MCF 10A (cell line): ENCODE results near the gene STOX2. TPM values are rescaled to one million over a fixed set of nuclear protein-coding genes. Genes with fewer than 3 reads are reported as not detected.

Experiments
- BruUV-seq: library from RNA; stranded (reverse); fragments of 400-500 nt; replicated peaks from 2 replicates; lab custom pipeline; 2021; lab: Mats Ljungman, UMichigan
- CTCF ChIA-PET: fragments of 300-600 bp; sonication (Branson Sonifier 250); formaldehyde crosslinking; extraction: SDS; loops from one replicate; lab custom pipeline; 2021; ENCODE audit warnings: antibody characterized with exemption, inconsistent platforms; lab: Yijun Ruan, JAX
- POLR2A ChIA-PET: fragments of 300-600, 350-650 bp; sonication (Branson Sonifier 250); formaldehyde crosslinking; extraction: SDS; loops from one replicate; lab custom pipeline; 2020; ENCODE audit warnings: antibody characterized with exemption, inconsistent platforms; lab: Yijun Ruan, JAX
- DNase-seq: peaks from one replicate; pipeline ENCODE4 v3.0.0-alpha.2; 2018; ENCODE audit not compliant: unreplicated experiment
- H3K27ac Mint-ChIP-seq: one replicate; pipeline ENCODE4 v1.8.0; 2022; ENCODE audit warnings: mild to moderate bottlenecking, low read depth, mixed read lengths; ENCODE audit not compliant: unreplicated experiment
- H3K27me3 Mint-ChIP-seq: one replicate; pipeline ENCODE4 v1.8.0; 2022; ENCODE audit warnings: mixed read lengths; ENCODE audit not compliant: insufficient read depth, unreplicated experiment
- H3K36me3 Mint-ChIP-seq: one replicate; pipeline ENCODE4 v1.8.0; 2022; ENCODE audit warnings: mild to moderate bottlenecking, moderate library complexity, mixed read lengths; ENCODE audit not compliant: insufficient read depth, unreplicated experiment
- H3K4me1 Mint-ChIP-seq: one replicate; pipeline ENCODE4 v1.8.0; 2022; ENCODE audit warnings: mixed read lengths; ENCODE audit not compliant: insufficient read depth, unreplicated experiment
- H3K4me3 Mint-ChIP-seq: one replicate; pipeline ENCODE4 v1.8.0; 2022; ENCODE audit warnings: mild to moderate bottlenecking, moderate library complexity, mixed read lengths; ENCODE audit not compliant: unreplicated experiment
- H3K9me3 Mint-ChIP-seq: one replicate; pipeline ENCODE4 v1.8.0; 2022; ENCODE audit warnings: mixed read lengths; ENCODE audit not compliant: unreplicated experiment
- intact Hi-C: fragments of 100-400 bp; cut with micrococcal nuclease; formaldehyde crosslinking; loops from 2 replicates; pipeline ENCODE4 v1.14.1; 2022
- total RNA-seq: library from RNA; stranded (reverse); gene quantifications from 2 replicates; pipeline ENCODE4 v1.2.3, GENCODE V29; 2022
- TF ChIP-seq, protein P1 (sequence below): fragments of 200-600 bp; IDR thresholded peaks from one replicate; pipeline ENCODE4 v1.8.0; 2022; ENCODE audit warnings: antibody characterized with exemption, mild to moderate bottlenecking; ENCODE audit not compliant: unreplicated experiment

STOX2 gene
- total RNA-seq, 1 experiment from 2014 or later, result 1.1 TPM

- no peak overlapping the region for H3K4me3 Mint-ChIP-seq
- TF ChIP-seq, protein P1, sequence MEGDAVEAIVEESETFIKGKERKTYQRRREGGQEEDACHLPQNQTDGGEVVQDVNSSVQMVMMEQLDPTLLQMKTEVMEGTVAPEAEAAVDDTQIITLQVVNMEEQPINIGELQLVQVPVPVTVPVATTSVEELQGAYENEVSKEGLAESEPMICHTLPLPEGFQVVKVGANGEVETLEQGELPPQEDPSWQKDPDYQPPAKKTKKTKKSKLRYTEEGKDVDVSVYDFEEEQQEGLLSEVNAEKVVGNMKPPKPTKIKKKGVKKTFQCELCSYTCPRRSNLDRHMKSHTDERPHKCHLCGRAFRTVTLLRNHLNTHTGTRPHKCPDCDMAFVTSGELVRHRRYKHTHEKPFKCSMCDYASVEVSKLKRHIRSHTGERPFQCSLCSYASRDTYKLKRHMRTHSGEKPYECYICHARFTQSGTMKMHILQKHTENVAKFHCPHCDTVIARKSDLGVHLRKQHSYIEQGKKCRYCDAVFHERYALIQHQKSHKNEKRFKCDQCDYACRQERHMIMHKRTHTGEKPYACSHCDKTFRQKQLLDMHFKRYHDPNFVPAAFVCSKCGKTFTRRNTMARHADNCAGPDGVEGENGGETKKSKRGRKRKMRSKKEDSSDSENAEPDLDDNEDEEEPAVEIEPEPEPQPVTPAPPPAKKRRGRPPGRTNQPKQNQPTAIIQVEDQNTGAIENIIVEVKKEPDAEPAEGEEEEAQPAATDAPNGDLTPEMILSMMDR, result no peak
- BruUV-seq, result no TSS peak
- intact Hi-C loops, result no loop called here
- no peaks in the 10 kb centered on the region for H3K27me3 Mint-ChIP-seq
- POLR2A ChIA-PET, result no interaction called here
- H3K4me1 Mint-ChIP-seq, result no peaks in the 10 kb centered on the region
- H3K9me3 Mint-ChIP-seq, result no peaks in the 10 kb centered on the region
- DNase-seq, result no peak
- CTCF ChIA-PET, result no interaction called here
- no peaks in the 10 kb centered on the region for H3K36me3 Mint-ChIP-seq
- H3K27ac Mint-ChIP-seq, result no peak overlapping the region
These were observed 15.4 kb downstream of the STOX2 start for GRCh38 chr4:183920512-183920911.

DNA sequence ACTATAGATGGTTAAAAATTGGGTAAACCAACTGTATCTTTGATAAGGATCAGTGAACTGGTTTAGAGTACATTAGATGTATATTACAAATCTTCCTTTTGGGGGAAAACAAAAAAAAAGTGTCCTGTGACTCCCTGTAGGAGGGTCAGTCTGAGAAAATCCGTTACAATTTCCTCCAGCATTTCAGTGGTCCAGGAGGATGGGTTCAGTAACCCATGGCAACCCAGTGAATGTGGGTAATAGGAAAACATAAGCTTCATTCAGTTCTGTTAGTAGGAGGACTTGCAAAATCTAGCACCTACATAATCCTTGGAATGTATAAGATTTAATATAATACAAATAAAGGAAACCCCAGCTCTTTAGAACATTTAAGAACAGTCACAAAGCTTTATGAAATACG is 16.2 kb downstream of the STOX2 start:
- TF ChIP-seq, protein P1, result no peak
- H3K9me3 Mint-ChIP-seq, result no peaks in the 10 kb centered on the region
- H3K36me3 Mint-ChIP-seq, result no peaks in the 10 kb centered on the region
- no peaks in the 10 kb centered on the region for H3K4me1 Mint-ChIP-seq
- intact Hi-C loops, result no loop called here
- ChIA-PET POLR2A (interaction anchor here (0.6 kb wide), 1 partner anchor 219 kb away, joined by 3 read pairs; no protein-coding TSS in a partner anchor), CTCF (no interaction called here)
- no TSS peak for BruUV-seq
- H3K27ac Mint-ChIP-seq, result no peak overlapping the region
- no peak for DNase-seq
- H3K4me3 Mint-ChIP-seq, result no peak overlapping the region
- no peaks in the 10 kb centered on the region for H3K27me3 Mint-ChIP-seq

DNA sequence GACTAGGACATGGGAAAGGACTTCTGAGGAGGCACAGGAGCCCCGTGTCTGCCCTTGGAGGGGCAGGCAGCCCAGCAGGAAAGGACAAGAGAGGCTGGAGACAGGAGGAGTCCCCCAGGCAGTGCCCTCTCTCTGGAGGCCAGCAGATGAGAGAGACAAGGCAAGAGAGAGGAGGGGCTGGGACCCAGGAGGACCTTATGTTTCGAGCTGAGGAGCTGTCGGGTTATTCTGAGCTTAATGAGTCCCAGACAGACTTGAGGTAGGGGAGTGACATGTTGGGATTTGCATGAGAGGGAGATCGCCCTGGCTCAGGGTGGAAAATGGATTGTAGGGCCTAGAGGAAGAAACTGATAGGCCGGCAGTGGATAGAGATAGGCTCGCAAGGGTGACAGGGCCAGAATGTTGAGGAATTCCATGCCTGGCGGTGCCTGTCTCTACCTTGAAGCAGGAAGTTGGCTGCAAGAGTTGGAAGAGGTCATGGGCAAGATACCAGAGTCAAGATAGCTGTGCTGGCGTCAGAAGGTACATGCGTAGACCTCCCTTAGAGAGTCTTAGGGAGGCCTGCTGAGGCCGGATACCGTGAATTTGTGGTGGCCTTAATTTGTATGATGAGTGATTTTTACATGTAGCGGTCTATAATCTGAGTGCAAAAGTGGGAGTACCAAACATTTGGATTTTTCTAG is 19.4 kb downstream of the STOX2 start:
- CTCF ChIA-PET, result no interaction called here
- no peak for DNase-seq
- BruUV-seq, result no TSS peak

DNA sequence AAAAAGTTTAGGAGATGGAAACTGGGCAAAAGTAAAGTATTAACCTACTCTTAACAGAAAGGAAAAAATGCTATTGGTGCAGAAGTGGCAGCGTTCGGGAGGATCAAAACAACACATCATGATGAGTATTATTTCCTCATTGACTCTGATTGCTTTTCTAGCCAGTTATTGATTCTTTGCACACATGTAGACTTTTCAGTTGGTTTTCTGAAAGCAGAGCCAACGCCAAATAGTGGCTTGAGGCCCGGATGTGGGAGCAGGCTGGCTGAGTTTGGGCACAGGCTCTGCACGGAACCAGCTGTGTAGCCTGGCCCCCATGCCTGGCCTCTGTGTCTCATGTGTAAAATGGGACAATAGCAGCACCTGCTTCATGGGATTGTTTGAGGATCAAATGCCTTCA is 21.8 kb downstream of the STOX2 start:
- Mint-ChIP-seq H3K4me3 (no peak overlapping the region), H3K27ac (no peak overlapping the region), H3K4me1 (no peaks in the 10 kb centered on the region), H3K9me3 (no peaks in the 10 kb centered on the region), H3K36me3 (no peaks in the 10 kb centered on the region), H3K27me3 (no peaks in the 10 kb centered on the region)
- TF ChIP-seq, protein P1, result no peak
- no peak for DNase-seq
- no TSS peak for BruUV-seq
- ChIA-PET CTCF (interaction anchor here (0.6 kb wide), 1 partner anchor 216 kb away, joined by 5 read pairs; no protein-coding TSS in a partner anchor), POLR2A (no interaction called here)
- intact Hi-C loops, result no loop called here

More for the DNA sequence above, 19.4 kb downstream of the STOX2 start:
- TF ChIP-seq, protein P1, result no peak
- POLR2A ChIA-PET, result no interaction called here
- no peak overlapping the region for H3K27ac Mint-ChIP-seq
- no peaks in the 10 kb centered on the region for H3K9me3 Mint-ChIP-seq
- no peaks in the 10 kb centered on the region for H3K4me1 Mint-ChIP-seq
- H3K36me3 Mint-ChIP-seq, result no peaks in the 10 kb centered on the region
- H3K27me3 Mint-ChIP-seq, result no peaks in the 10 kb centered on the region
- no peak overlapping the region for H3K4me3 Mint-ChIP-seq
- intact Hi-C loops, result no loop called here
